Testis (tissue), 2 donors: ENCODE data around the gene SELE.

Experiments used
- CTCF ChIP-seq, 3 experiments: fragments of 450-650 bp in 2 of 3; fragments of 200-600 bp in 1 of 3; sonication (generic) in 1 of 3; IDR thresholded peaks; one replicate each; pipeline ENCODE4 v1.5.1; 2016 to 2019; ENCODE audit warnings: antibody characterized with exemption in 3 of 3, mild to moderate bottlenecking in 2 of 3, moderate library complexity in 1 of 3
- POLR2A ChIP-seq: fragments of 450-650 bp; IDR thresholded peaks from one replicate; pipeline ENCODE4 v1.6.1; 2017; ENCODE audit warnings: antibody characterized with exemption, mild to moderate bottlenecking, moderate library complexity

GRCh38 chr1:169694304-169695075 lies 39.4 kb downstream of the SELE start:
- TF ChIP-seq POLR2A (no peak), CTCF (IDR thresholded peaks at IDR 0.05) (no peak)
